ENCODE measurements around the gene ELFN1. TPM values are rescaled to one million over a fixed set of nuclear protein-coding genes. Genes with fewer than 3 reads are reported as not detected.

ELFN1 gene
- polyA plus RNA-seq, 2 donors: 0.16 to 0.39 TPM

DNA sequence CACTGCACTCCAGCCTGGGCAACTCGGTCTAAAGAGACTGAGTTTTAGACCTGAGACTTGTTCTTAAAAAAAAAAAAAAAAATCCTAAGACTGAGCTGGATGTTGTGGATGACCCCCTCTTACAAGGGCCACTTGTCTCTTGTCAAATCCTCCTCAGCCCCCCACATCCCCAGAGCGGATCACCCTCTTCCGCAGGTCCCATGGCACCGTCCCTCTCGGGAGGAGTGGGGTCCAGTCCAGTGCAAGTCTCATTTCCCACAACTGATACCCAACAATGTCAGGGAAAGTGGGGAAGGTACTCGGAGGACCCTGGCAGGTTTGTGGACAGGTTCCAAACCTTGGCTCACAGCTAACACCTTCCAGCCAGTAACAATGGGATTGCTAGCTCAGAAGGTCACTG lies 100.3 kb downstream of the ELFN1 start:
- Histone ChIP-seq H3K4me1 (ENCODE audit: control insufficient read depth in 2 of 2, insufficient read depth in 2 of 2, low read length in 1 of 2) (no peaks in the 10 kb centered on the region), H3K27ac (ENCODE audit: low read depth in 2 of 2, low read length in 1 of 2) (no peak overlapping the region), H3K36me3 (ENCODE audit: control insufficient read depth in 2 of 2, insufficient read depth in 2 of 2, low read length in 1 of 2) (no peaks in the 10 kb centered on the region), H3K9me3 (ENCODE audit: control insufficient read depth in 2 of 2, insufficient read depth in 1 of 2, low read depth in 1 of 2, low read length in 1 of 2) (no peaks in the 10 kb centered on the region), H3K4me3 (ENCODE audit: low read depth in 1 of 2, low read length in 2 of 2) (no peak overlapping the region), H3K27me3 (ENCODE audit: control insufficient read depth in 1 of 2, insufficient read depth in 2 of 2, low read length in 2 of 2) (no peaks in the 10 kb centered on the region)
- WGBS, 2 donors: 90 to 92% methylated on average over 6 of the region's 6 CpGs

DNA sequence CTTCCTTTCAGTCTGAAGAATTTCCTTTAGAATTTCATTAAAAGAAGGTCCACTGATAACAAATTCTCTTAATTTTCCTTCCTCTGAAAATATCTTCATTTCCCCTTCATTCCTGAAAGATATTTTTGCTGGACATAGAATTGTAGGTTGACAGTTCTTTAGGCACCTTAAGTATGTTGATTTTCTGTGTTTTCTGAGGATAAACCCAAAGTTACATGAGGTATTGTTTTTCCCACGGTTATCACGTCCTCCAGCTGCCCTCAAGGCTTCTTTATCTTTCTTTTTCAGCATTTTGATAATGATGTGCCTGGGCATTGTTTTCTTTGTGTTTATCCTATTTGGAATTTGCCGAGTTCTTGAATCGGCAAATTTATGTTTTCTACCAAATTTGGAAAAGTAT lies 105.3 kb downstream of the ELFN1 start:
- Histone ChIP-seq H3K4me3 (ENCODE audit: low read depth in 1 of 2, low read length in 2 of 2) (no peak overlapping the region), H3K27me3 (ENCODE audit: control insufficient read depth in 1 of 2, insufficient read depth in 2 of 2, low read length in 2 of 2) (no peaks in the 10 kb centered on the region), H3K27ac (ENCODE audit: low read depth in 2 of 2, low read length in 1 of 2) (no peak overlapping the region), H3K4me1 (ENCODE audit: control insufficient read depth in 2 of 2, insufficient read depth in 2 of 2, low read length in 1 of 2) (no peaks in the 10 kb centered on the region), H3K36me3 (ENCODE audit: control insufficient read depth in 2 of 2, insufficient read depth in 2 of 2, low read length in 1 of 2) (no peaks in the 10 kb centered on the region), H3K9me3 (ENCODE audit: control insufficient read depth in 2 of 2, insufficient read depth in 1 of 2, low read depth in 1 of 2, low read length in 1 of 2) (peaks cover 0 to 2% of the 10 kb centered on the region in 2 donors)
- 70 to 74% methylated on average over 4 of the region's 4 CpGs for WGBS, 2 donors

DNA sequence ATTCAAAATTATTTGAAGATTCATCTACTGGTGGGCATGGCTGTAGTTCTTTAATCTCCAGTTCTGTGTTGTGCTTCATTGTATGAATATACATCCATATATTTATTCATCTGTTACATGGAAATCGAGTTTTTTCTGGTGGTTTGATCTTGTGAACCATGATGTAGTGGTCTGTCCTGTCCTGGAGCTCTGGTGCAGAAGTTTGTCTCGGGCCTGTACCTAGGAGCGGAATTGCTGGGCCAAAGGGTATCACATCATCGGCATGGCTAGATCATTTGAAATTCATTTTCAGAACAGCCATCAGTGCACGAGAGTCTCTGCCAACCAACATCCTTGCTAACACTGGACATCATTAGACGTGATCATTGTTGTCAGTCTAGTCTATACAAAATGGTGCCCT lies 107.0 kb downstream of the ELFN1 start:
- Histone ChIP-seq H3K27me3 (ENCODE audit: control insufficient read depth in 1 of 2, insufficient read depth in 2 of 2, low read length in 2 of 2) (no peaks in the 10 kb centered on the region), H3K36me3 (ENCODE audit: control insufficient read depth in 2 of 2, insufficient read depth in 2 of 2, low read length in 1 of 2) (no peaks in the 10 kb centered on the region), H3K9me3 (ENCODE audit: control insufficient read depth in 2 of 2, insufficient read depth in 1 of 2, low read depth in 1 of 2, low read length in 1 of 2) (peaks cover 0 to 2% of the 10 kb centered on the region in 2 donors), H3K4me1 (ENCODE audit: control insufficient read depth in 2 of 2, insufficient read depth in 2 of 2, low read length in 1 of 2) (no peaks in the 10 kb centered on the region), H3K27ac (ENCODE audit: low read depth in 2 of 2, low read length in 1 of 2) (no peak overlapping the region), H3K4me3 (ENCODE audit: low read depth in 1 of 2, low read length in 2 of 2) (no peak overlapping the region)
- 78 to 84% methylated on average over 6 of the region's 6 CpGs for whole genome bisulfite sequencing, 2 donors

DNA sequence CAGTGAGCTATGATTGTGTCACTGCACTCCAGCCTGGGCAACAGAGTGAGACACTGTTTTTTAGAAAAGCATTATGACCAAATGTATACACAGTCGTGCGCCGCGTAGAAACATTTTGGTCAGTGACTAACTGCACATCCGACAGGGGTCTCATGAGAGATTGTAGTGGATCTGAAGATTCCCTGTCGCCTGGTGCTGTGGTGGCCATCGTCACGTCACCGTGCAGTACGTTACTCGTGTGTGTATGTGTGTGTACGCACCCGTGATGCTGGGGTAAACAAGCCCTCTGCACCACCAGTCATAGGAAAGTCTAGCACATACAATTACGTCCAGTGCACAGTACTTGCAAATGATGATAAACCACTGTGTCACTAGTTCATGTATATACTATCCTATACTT lies 109.4 kb downstream of the ELFN1 start:
- Histone ChIP-seq H3K4me1 (ENCODE audit: control insufficient read depth in 2 of 2, insufficient read depth in 2 of 2, low read length in 1 of 2) (no peaks in the 10 kb centered on the region), H3K27ac (ENCODE audit: low read depth in 2 of 2, low read length in 1 of 2) (no peak overlapping the region), H3K4me3 (ENCODE audit: low read depth in 1 of 2, low read length in 2 of 2) (no peak overlapping the region), H3K27me3 (ENCODE audit: control insufficient read depth in 1 of 2, insufficient read depth in 2 of 2, low read length in 2 of 2) (no peaks in the 10 kb centered on the region), H3K9me3 (ENCODE audit: control insufficient read depth in 2 of 2, insufficient read depth in 1 of 2, low read depth in 1 of 2, low read length in 1 of 2) (peaks cover 0 to 2% of the 10 kb centered on the region in 2 donors), H3K36me3 (ENCODE audit: control insufficient read depth in 2 of 2, insufficient read depth in 2 of 2, low read length in 1 of 2) (no peaks in the 10 kb centered on the region)
- WGBS, 2 donors: 85 to 89% methylated on average over 14 of the region's 14 CpGs

DNA sequence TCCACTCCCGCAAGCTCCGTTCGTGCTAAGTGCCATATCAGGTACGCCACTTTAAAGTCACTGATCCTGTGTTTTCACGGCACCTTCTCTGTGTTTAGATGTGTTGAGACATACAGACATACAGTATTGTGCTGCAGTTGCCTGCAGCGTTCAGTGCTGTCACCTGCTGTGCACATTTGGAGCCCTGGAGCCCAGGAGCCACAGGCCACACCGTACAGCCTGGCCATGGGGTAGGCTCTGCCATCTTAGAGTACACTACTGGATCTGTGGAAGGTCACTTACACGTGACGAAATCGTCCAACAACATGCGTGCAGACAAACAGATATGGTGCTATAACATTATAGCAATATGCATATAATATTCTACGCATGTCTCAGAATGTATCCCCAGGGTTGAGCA lies 111.3 kb downstream of the ELFN1 start:
- no peaks in the 10 kb centered on the region for H3K4me1 ChIP-seq (ENCODE audit: control insufficient read depth in 2 of 2, insufficient read depth in 2 of 2, low read length in 1 of 2)
- no peaks in the 10 kb centered on the region for H3K36me3 ChIP-seq (ENCODE audit: control insufficient read depth in 2 of 2, insufficient read depth in 2 of 2, low read length in 1 of 2)
- 92 to 95% methylated on average over 12 of the region's 12 CpGs for WGBS, 2 donors
- no peaks in the 10 kb centered on the region for H3K27me3 ChIP-seq (ENCODE audit: control insufficient read depth in 1 of 2, insufficient read depth in 2 of 2, low read length in 2 of 2)
- no peak overlapping the region for H3K4me3 ChIP-seq (ENCODE audit: low read depth in 1 of 2, low read length in 2 of 2)
- no peak overlapping the region for H3K27ac ChIP-seq (ENCODE audit: low read depth in 2 of 2, low read length in 1 of 2)
- H3K9me3 ChIP-seq (ENCODE audit: control insufficient read depth in 2 of 2, insufficient read depth in 1 of 2, low read depth in 1 of 2, low read length in 1 of 2): peaks cover 2% of the 10 kb centered on the region in 2 donors

DNA sequence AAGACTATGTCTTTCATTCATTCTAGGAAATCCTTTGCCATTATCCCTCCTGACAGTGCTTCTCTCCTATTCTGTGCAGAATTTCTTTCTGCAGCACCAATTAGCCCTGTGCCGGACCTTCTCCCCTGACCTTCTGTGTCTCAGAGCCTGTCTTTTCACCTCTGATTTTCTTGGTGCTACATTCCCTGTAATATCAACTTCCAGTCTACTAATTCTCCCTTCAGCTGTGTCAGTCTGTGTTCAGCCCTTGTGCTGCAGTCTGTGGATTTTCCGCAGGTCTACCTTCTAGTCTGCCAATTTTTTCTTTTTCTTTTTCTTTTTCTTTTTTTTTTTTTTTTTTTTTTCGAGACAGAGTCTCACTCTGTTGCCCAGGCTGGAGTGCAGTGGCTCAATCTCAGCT lies 115.8 kb downstream of the ELFN1 start:
- Histone ChIP-seq H3K4me3 (ENCODE audit: low read depth in 1 of 2, low read length in 2 of 2) (no peak overlapping the region), H3K4me1 (ENCODE audit: control insufficient read depth in 2 of 2, insufficient read depth in 2 of 2, low read length in 1 of 2) (no peaks in the 10 kb centered on the region), H3K9me3 (ENCODE audit: control insufficient read depth in 2 of 2, insufficient read depth in 1 of 2, low read depth in 1 of 2, low read length in 1 of 2) (peaks cover 0 to 2% of the 10 kb centered on the region in 2 donors), H3K27ac (ENCODE audit: low read depth in 2 of 2, low read length in 1 of 2) (no peak overlapping the region), H3K36me3 (ENCODE audit: control insufficient read depth in 2 of 2, insufficient read depth in 2 of 2, low read length in 1 of 2) (no peaks in the 10 kb centered on the region), H3K27me3 (ENCODE audit: control insufficient read depth in 1 of 2, insufficient read depth in 2 of 2, low read length in 2 of 2) (peaks cover 0 to 4% of the 10 kb centered on the region in 2 donors)
- WGBS, 2 donors: 88 to 93% methylated on average over 3 of the region's 3 CpGs

DNA sequence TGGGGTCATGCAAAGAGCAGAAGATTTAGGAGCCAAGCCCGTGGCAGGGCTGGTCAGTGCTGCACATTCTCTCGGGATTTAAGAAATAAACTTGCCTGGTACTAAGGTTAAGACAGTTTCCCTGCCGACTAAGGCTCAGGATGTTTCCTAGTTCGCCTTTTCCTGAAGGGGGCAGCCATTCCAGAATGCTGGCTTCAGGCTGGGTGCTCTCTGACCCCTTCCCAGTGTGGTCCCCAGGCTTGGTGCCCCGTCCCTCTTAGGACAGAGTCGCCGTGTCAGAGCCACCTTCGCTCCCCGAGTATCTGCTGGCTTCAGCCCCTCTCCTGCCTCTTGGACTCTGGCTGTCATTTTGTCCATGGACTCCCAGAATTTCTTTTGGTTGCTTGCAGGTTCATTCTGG lies 117.2 kb downstream of the ELFN1 start:
- Histone ChIP-seq H3K4me1 (ENCODE audit: control insufficient read depth in 2 of 2, insufficient read depth in 2 of 2, low read length in 1 of 2) (no peaks in the 10 kb centered on the region), H3K36me3 (ENCODE audit: control insufficient read depth in 2 of 2, insufficient read depth in 2 of 2, low read length in 1 of 2) (no peaks in the 10 kb centered on the region), H3K4me3 (ENCODE audit: low read depth in 1 of 2, low read length in 2 of 2) (no peak overlapping the region), H3K27me3 (ENCODE audit: control insufficient read depth in 1 of 2, insufficient read depth in 2 of 2, low read length in 2 of 2) (peaks cover 0 to 4% of the 10 kb centered on the region in 2 donors), H3K9me3 (ENCODE audit: control insufficient read depth in 2 of 2, insufficient read depth in 1 of 2, low read depth in 1 of 2, low read length in 1 of 2) (peaks cover 0 to 2% of the 10 kb centered on the region in 2 donors), H3K27ac (ENCODE audit: low read depth in 2 of 2, low read length in 1 of 2) (no peak overlapping the region)
- 76 to 80% methylated on average over 9 of the region's 9 CpGs for WGBS, 2 donors

DNA sequence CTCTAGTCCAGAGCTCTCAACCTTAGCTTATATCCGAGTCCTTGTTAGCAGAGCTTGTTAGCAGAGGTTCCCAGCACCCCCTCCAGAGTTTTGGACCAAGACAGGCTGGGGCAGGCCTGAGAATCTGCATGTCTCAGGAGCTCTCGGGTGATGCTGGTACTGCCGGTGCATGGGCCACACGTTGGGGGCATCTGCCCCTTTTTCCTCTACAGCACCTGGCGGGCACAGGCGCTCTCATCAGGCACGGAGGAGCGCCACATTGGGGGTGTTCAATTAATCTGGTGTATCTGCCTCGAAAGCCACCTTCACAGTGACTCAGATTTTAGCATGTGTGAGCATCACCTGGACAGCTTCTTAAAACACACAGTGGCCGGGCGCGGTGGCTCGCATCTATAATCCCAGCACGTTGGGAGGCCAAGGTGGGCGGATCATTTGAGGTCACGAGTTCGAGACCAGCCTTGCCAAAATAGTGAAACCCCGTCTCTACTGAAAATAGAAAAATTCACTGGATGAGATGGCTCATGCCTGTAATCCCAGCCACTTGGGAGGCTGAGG lies 117.7 kb downstream of the ELFN1 start:
- Histone ChIP-seq H3K4me3 (ENCODE audit: low read depth in 1 of 2, low read length in 2 of 2) (no peak overlapping the region), H3K27ac (ENCODE audit: low read depth in 2 of 2, low read length in 1 of 2) (no peak overlapping the region), H3K9me3 (ENCODE audit: control insufficient read depth in 2 of 2, insufficient read depth in 1 of 2, low read depth in 1 of 2, low read length in 1 of 2) (peaks cover 0 to 2% of the 10 kb centered on the region in 2 donors), H3K27me3 (ENCODE audit: control insufficient read depth in 1 of 2, insufficient read depth in 2 of 2, low read length in 2 of 2) (peaks cover 0 to 4% of the 10 kb centered on the region in 2 donors), H3K36me3 (ENCODE audit: control insufficient read depth in 2 of 2, insufficient read depth in 2 of 2, low read length in 1 of 2) (no peaks in the 10 kb centered on the region), H3K4me1 (ENCODE audit: control insufficient read depth in 2 of 2, insufficient read depth in 2 of 2, low read length in 1 of 2) (no peaks in the 10 kb centered on the region)
- WGBS, 2 donors: 84 to 91% methylated on average over 18 of the region's 18 CpGs

DNA sequence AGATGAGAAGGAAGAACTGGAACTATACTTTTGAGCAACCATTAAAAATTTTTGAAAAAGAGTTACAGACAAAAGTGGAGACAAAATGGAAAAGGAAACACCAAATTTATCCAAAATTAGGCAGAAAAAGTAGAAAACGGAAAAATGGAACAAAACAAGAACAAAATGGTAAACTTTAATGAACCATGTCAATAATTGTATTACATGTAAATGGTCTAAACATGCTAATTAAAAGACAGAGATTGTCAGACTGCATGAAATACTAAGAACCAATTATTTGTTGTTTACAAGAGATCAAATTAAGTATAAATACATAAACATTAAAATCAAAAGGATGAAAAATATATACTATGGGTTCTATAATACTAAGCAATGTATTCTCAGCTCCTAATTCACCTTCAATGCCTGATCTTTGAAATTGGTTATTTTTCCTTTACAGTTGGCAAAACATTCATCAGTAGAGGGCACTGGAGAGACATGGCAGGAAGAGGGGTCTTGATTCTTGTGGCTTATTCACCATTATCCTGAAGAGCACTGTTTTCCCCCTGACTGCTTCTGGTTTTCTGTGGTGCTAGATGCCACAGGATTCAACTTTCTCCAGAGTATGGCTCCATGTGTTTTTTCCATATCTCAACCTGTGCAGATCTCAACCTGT lies 124.9 kb downstream of the ELFN1 start:
- Histone ChIP-seq H3K27ac (ENCODE audit: low read depth in 2 of 2, low read length in 1 of 2) (no peak overlapping the region), H3K4me1 (ENCODE audit: control insufficient read depth in 2 of 2, insufficient read depth in 2 of 2, low read length in 1 of 2) (no peaks in the 10 kb centered on the region), H3K27me3 (ENCODE audit: control insufficient read depth in 1 of 2, insufficient read depth in 2 of 2, low read length in 2 of 2) (no peaks in the 10 kb centered on the region), H3K36me3 (ENCODE audit: control insufficient read depth in 2 of 2, insufficient read depth in 2 of 2, low read length in 1 of 2) (no peaks in the 10 kb centered on the region), H3K9me3 (ENCODE audit: control insufficient read depth in 2 of 2, insufficient read depth in 1 of 2, low read depth in 1 of 2, low read length in 1 of 2) (peaks cover 0 to 9% of the 10 kb centered on the region in 2 donors), H3K4me3 (ENCODE audit: low read depth in 1 of 2, low read length in 2 of 2) (no peak overlapping the region)
- 18% methylated on average over 1 of the region's 1 CpG for WGBS, 2 donors

Data from esophagus (tissue), 2 donors.